HEK293 (cell line): ENCODE data around the gene BAZ1A.

Source experiments
- CTCF ChIA-PET: fragments of 350-600 bp; formaldehyde crosslinking; extraction: SDS; loops from one replicate; lab custom pipeline; 2021; ENCODE audit warnings: antibody characterized with exemption; lab: Yijun Ruan, JAX
- POLR2A ChIA-PET: fragments of 300-600 bp; formaldehyde crosslinking; extraction: SDS; loops from one replicate; lab custom pipeline; 2020; ENCODE audit warnings: antibody characterized with exemption, inconsistent platforms; lab: Yijun Ruan, JAX
- H3K27ac ChIP-seq: fragments of 200-500 bp; sonication (Bioruptor generic); 2 replicates; pipeline ENCODE4 v1.5.1; 2014; ENCODE audit warnings: low read depth, low read length, control low read depth, inconsistent platforms; ENCODE audit errors: extremely low read depth
- H3K36me3 ChIP-seq, 2 experiments: fragments of 200-500 bp in 1 of 2; sonication (Bioruptor generic) in 1 of 2; 1 replicate in 1 of 2; 2 replicates in 1 of 2; pipeline ENCODE4 v1.5.1; 2014 to 2017; ENCODE audit warnings: inconsistent platforms in 2 of 2, low read length in 2 of 2; ENCODE audit not compliant: control insufficient read depth in 2 of 2, insufficient read depth in 1 of 2
- H3K4me1 ChIP-seq: fragments of 200-500 bp; sonication (Bioruptor generic); 2 replicates; pipeline ENCODE4 v1.5.1; 2014; ENCODE audit warnings: mild to moderate bottlenecking, low read length, inconsistent platforms; ENCODE audit not compliant: control insufficient read depth, insufficient read depth
- H3K4me3 ChIP-seq: 2 replicates; pipeline ENCODE4 v1.5.1; 2011; ENCODE audit warnings: low read depth, mild to moderate bottlenecking, control low read depth, low read length, moderate library complexity
- H3K9me3 ChIP-seq: fragments of 200-500 bp; sonication (Bioruptor generic); 2 replicates; pipeline ENCODE4 v1.5.1; 2014; ENCODE audit warnings: low read depth, low read length, inconsistent platforms; ENCODE audit not compliant: control insufficient read depth, insufficient read depth
- ELK4 ChIP-seq: IDR thresholded peaks from 2 replicates; pipeline ENCODE4 v1.6.1; 2011; ENCODE audit warnings: mild to moderate bottlenecking, low read depth, low read length, borderline replicate concordance
- KLF7 ChIP-seq: fragments of 450-650 bp; formaldehyde crosslinking; IDR thresholded peaks from 2 replicates; pipeline ENCODE4 v1.5.1; 2016; ENCODE audit warnings: missing biosample characterization, missing genetic modification characterization, borderline replicate concordance
- MZF1 ChIP-seq: fragments of 450-650 bp; formaldehyde crosslinking; IDR thresholded peaks from 2 replicates; pipeline ENCODE4 v1.5.1; 2017; ENCODE audit warnings: missing biosample characterization, missing genetic modification characterization, borderline replicate concordance
- TRIM28 ChIP-seq: IDR thresholded peaks from 2 replicates; pipeline ENCODE4 v1.6.1; 2011; ENCODE audit warnings: low read length, control low read depth, borderline replicate concordance
- ZFHX2 ChIP-seq: fragments of 450-650 bp; formaldehyde crosslinking; conservative IDR thresholded peaks from 2 replicates; pipeline ENCODE4 v1.5.1; 2016; ENCODE audit warnings: missing biosample characterization, missing genetic modification characterization
- ZNF121 ChIP-seq: fragments of 450-650 bp; formaldehyde crosslinking; IDR thresholded peaks from 2 replicates; pipeline ENCODE4 v1.5.1; 2016; ENCODE audit warnings: missing biosample characterization, missing genetic modification characterization
- ZNF169 ChIP-seq: fragments of 450-650 bp; formaldehyde crosslinking; IDR thresholded peaks from 2 replicates; pipeline ENCODE4 v1.5.1; 2016; ENCODE audit warnings: missing biosample characterization, missing genetic modification characterization
- ZNF366 ChIP-seq: fragments of 450-650 bp; formaldehyde crosslinking; conservative IDR thresholded peaks from 2 replicates; pipeline ENCODE4 v1.5.1; 2016; ENCODE audit warnings: missing biosample characterization, missing genetic modification characterization
- ZNF404 ChIP-seq: fragments of 450-650 bp; formaldehyde crosslinking; IDR thresholded peaks from 2 replicates; pipeline ENCODE4 v1.5.1; 2017; ENCODE audit warnings: missing biosample characterization, missing genetic modification characterization
- ZNF549 ChIP-seq: fragments of 450-650 bp; IDR thresholded peaks from 2 replicates; pipeline ENCODE4 v1.5.1; 2018; ENCODE audit warnings: missing biosample characterization, missing genetic modification characterization, mild to moderate bottlenecking, inconsistent platforms, moderate library complexity
- ZNF610 ChIP-seq: fragments of 450-650 bp; formaldehyde crosslinking; IDR thresholded peaks from 2 replicates; pipeline ENCODE4 v1.5.1; 2016; ENCODE audit warnings: missing biosample characterization, missing genetic modification characterization, borderline replicate concordance
- ZNF629 ChIP-seq: fragments of 450-650 bp; formaldehyde crosslinking; IDR thresholded peaks from 2 replicates; pipeline ENCODE4 v1.5.1; 2017; ENCODE audit warnings: missing biosample characterization, missing genetic modification characterization
- ZNF677 ChIP-seq: fragments of 450-650 bp; IDR thresholded peaks from 2 replicates; pipeline ENCODE4 v1.5.0; 2018; ENCODE audit warnings: missing biosample characterization, mild to moderate bottlenecking, missing genetic modification characterization, moderate library complexity
- TF ChIP-seq, protein P1 (sequence below): fragments of 450-650 bp; formaldehyde crosslinking; IDR thresholded peaks from 2 replicates; pipeline ENCODE4 v1.5.1; 2017; ENCODE audit warnings: missing biosample characterization, missing genetic modification characterization
- TF ChIP-seq, protein P2 (sequence below): fragments of 450-650 bp; formaldehyde crosslinking; IDR thresholded peaks from 2 replicates; pipeline ENCODE4 v1.5.1; 2016; ENCODE audit warnings: missing biosample characterization, missing genetic modification characterization

The BAZ1A gene

GRCh38 chr14:34710006-34710405 is 165.2 kb downstream of the BAZ1A start:
- ChIA-PET CTCF (interaction anchor here (0.7 to 3.9 kb wide), 4 partner anchors 10 to 37 kb away, joined by 3 to 24 read pairs (median 4); no protein-coding TSS in a partner anchor), POLR2A (interaction anchor here (0.6 to 2.4 kb wide), 5 partner anchors 10 to 711 kb away, joined by 3 to 7 read pairs (median 3); partner anchors contain the start of gene SPTSSA)
- peaks cover 11 to 20% of the 10 kb centered on the region in 2 experiments for H3K36me3 ChIP-seq
- H3K9me3 ChIP-seq: no peaks in the 10 kb centered on the region
- no peak overlapping the region for H3K27ac ChIP-seq
- peaks cover 24% of the 10 kb centered on the region for H3K4me1 ChIP-seq
- TF ChIP-seq, protein P1, sequence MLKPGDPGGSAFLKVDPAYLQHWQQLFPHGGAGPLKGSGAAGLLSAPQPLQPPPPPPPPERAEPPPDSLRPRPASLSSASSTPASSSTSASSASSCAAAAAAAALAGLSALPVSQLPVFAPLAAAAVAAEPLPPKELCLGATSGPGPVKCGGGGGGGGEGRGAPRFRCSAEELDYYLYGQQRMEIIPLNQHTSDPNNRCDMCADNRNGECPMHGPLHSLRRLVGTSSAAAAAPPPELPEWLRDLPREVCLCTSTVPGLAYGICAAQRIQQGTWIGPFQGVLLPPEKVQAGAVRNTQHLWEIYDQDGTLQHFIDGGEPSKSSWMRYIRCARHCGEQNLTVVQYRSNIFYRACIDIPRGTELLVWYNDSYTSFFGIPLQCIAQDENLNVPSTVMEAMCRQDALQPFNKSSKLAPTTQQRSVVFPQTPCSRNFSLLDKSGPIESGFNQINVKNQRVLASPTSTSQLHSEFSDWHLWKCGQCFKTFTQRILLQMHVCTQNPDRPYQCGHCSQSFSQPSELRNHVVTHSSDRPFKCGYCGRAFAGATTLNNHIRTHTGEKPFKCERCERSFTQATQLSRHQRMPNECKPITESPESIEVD (tag by site-specific recombination): peak; percentile 80
- no peak for TF ChIP-seq ZNF121 (tag by site-specific recombination)
- no peak overlapping the region for H3K4me3 ChIP-seq

DNA sequence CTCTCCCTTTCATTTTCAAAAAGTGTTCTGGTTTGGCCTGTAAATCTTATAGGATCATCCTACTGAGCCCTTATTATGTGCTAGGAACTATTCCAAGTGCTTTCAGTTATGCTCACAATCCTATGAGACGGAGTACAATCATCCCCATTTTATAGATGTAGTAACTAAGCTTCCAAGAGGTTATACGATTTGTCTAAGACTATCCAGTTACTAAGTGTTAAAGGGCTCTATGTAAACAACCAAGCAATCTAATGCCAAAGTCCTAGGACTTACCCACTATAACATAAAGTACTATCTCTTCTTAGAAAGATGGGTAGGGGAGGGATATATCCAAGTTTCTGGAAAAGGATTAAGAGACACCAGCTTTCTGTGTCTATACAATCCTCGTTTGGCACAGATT is 167.4 kb downstream of the BAZ1A start:
- Histone ChIP-seq H3K36me3 (peaks cover 10 to 17% of the 10 kb centered on the region in 2 experiments), H3K9me3 (no peaks in the 10 kb centered on the region), H3K4me1 (peaks cover 21% of the 10 kb centered on the region), H3K27ac (no peak overlapping the region), H3K4me3 (no peak overlapping the region)
- POLR2A ChIA-PET: interaction anchor here (0.5 kb wide), 1 partner anchor 73 kb away, joined by 5 read pairs; no protein-coding TSS in a partner anchor
- CTCF ChIA-PET: interaction anchor here (0.6 kb wide), 1 partner anchor 33 kb away, joined by 4 read pairs; no protein-coding TSS in a partner anchor
- TF ChIP-seq ZNF366 (tag by site-specific recombination) (no peak), TRIM28 (no peak), MZF1 (tag by site-specific recombination) (peak; percentile 20; the same call in 1 of the 2 replicates), ZFHX2 (no peak), ZNF677 (tag by site-specific recombination) (no peak), ZNF404 (no peak), KLF7 (no peak), ELK4 (no peak), ZNF549 (peak; percentile 50; the same call in 1 of the 2 replicates), ZNF629 (tag by site-specific recombination) (no peak), ZNF169 (tag by site-specific recombination) (no peak), ZNF610 (tag by site-specific recombination) (no peak)
- TF ChIP-seq, protein P2, sequence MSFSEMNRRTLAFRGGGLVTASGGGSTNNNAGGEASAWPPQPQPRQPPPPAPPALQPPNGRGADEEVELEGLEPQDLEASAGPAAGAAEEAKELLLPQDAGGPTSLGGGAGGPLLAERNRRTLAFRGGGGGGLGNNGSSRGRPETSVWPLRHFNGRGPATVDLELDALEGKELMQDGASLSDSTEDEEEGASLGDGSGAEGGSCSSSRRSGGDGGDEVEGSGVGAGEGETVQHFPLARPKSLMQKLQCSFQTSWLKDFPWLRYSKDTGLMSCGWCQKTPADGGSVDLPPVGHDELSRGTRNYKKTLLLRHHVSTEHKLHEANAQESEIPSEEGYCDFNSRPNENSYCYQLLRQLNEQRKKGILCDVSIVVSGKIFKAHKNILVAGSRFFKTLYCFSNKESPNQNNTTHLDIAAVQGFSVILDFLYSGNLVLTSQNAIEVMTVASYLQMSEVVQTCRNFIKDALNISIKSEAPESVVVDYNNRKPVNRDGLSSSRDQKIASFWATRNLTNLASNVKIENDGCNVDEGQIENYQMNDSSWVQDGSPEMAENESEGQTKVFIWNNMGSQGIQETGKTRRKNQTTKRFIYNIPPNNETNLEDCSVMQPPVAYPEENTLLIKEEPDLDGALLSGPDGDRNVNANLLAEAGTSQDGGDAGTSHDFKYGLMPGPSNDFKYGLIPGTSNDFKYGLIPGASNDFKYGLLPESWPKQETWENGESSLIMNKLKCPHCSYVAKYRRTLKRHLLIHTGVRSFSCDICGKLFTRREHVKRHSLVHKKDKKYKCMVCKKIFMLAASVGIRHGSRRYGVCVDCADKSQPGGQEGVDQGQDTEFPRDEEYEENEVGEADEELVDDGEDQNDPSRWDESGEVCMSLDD (tag by site-specific recombination): no peak
